K562 (cell line): ENCODE data around the gene OXSR1. TPM values are rescaled to one million over a fixed set of nuclear protein-coding genes. Genes with fewer than 3 reads are reported as not detected.

Experiments used
- CHD1 ChIP-seq: fragments of 200-600 bp; sonication (generic); IDR thresholded peaks from one replicate; pipeline ENCODE4 v1.6.1; 2012; ENCODE audit warnings: mild to moderate bottlenecking, moderate library complexity, low read length, inconsistent platforms
- COPS2 ChIP-seq: fragments of 450-650 bp; conservative IDR thresholded peaks from 2 replicates; pipeline ENCODE4 v1.6.1; 2016; ENCODE audit warnings: mild to moderate bottlenecking, moderate library complexity
- DPF2 ChIP-seq: fragments of 450-650 bp; IDR thresholded peaks from 2 replicates; pipeline ENCODE4 v1.6.1; 2016
- ELF1 ChIP-seq: fragments of 200-800 bp; sonication (Bioruptor generic); IDR thresholded peaks from 2 replicates; pipeline ENCODE4 v1.6.1; 2016; ENCODE audit warnings: missing genetic modification characterization, missing compliant biosample characterization
- JUN ChIP-seq, 2 experiments: sonication (generic) in 1 of 2; formaldehyde crosslinking in 1 of 2; IDR thresholded peaks; 2 replicates each; pipeline versions ENCODE4 v1.6.1 to v1.8.0; 2012 to 2022; ENCODE audit warnings: borderline replicate concordance in 2 of 2, mild to moderate bottlenecking in 2 of 2, improper control_type of control experiment in 1 of 2, low read depth in 1 of 2, low read length in 1 of 2, missing genetic modification reagents in 1 of 2
- KAT2B ChIP-seq: IDR thresholded peaks from one replicate; pipeline ENCODE4 v1.6.1; 2012; ENCODE audit warnings: low read depth, mild to moderate bottlenecking, control low read depth, inconsistent platforms, low read length, moderate library complexity
- KLF13 ChIP-seq: fragments of 450-650 bp; IDR thresholded peaks from 2 replicates; pipeline ENCODE4 v1.6.1; 2016; ENCODE audit warnings: missing genetic modification characterization, low read depth, mild to moderate bottlenecking, missing compliant biosample characterization, moderate library complexity, borderline replicate concordance
- PHF20 ChIP-seq: fragments of 450-650 bp; IDR thresholded peaks from 2 replicates; pipeline ENCODE4 v1.6.1; 2018; ENCODE audit not compliant: partially characterized antibody
- PYGO2 ChIP-seq: fragments of 450-650 bp; IDR thresholded peaks from 2 replicates; pipeline ENCODE4 v1.6.1; 2016; ENCODE audit warnings: mild to moderate bottlenecking, missing genetic modification characterization, moderate library complexity, missing compliant biosample characterization
- RAD51 ChIP-seq: fragments of 450-650 bp; IDR thresholded peaks from 2 replicates; pipeline ENCODE4 v1.7.1; 2016; ENCODE audit warnings: low read depth, mild to moderate bottlenecking, borderline replicate concordance
- RUNX1 ChIP-seq: sonication (generic); IDR thresholded peaks from 2 replicates; pipeline ENCODE4 v1.6.1; 2016; ENCODE audit warnings: antibody characterized with exemption, low read depth
- SAFB ChIP-seq: fragments of 200-400 bp; formaldehyde crosslinking; IDR thresholded peaks from 2 replicates; pipeline ENCODE4 v1.6.1; 2017; ENCODE audit warnings: low read depth, low read length, borderline replicate concordance
- SAFB2 ChIP-seq: fragments of 200-400 bp; formaldehyde crosslinking; IDR thresholded peaks from 2 replicates; pipeline ENCODE4 v1.6.1; 2018; ENCODE audit warnings: borderline replicate concordance, low read length, low read depth, moderate library complexity; ENCODE audit not compliant: severe bottlenecking
- SMARCA5 ChIP-seq: fragments of 450-650 bp; IDR thresholded peaks from 2 replicates; pipeline ENCODE4 v1.6.1; 2016
- XRCC4 ChIP-seq: IDR thresholded peaks from one replicate; pipeline ENCODE4 v1.6.1; 2011; ENCODE audit not compliant: insufficient read depth, insufficient read length; ENCODE audit errors: extremely low read depth
- ZNF766 ChIP-seq: fragments of 200-800 bp; sonication (Bioruptor generic); conservative IDR thresholded peaks from 2 replicates; pipeline ENCODE4 v1.6.1; 2016; ENCODE audit warnings: missing genetic modification characterization, missing compliant biosample characterization
- polyA plus RNA-seq, 8 experiments: library from polyadenylated mRNA; depleted of rRNA in 4 of 8; stranded (reverse) in 5 of 8; unstranded in 3 of 8; fragments of >200 nt; fragmentation: Nextera tagmentation in 2 of 8; fragmentation: Illumina TruSeq in 1 of 8; extraction: Ambion mirVana in 2 of 8; extraction: Trizol in 1 of 8; gene quantifications; 2 replicates each; pipeline versions ENCODE4 v1.2.1 to v1.2.3, GENCODE V29; 2011 to 2014; ENCODE audit warnings: inconsistent platforms in 1 of 8, missing spikeins in 1 of 8
- total RNA-seq, 7 experiments: library from RNA; depleted of rRNA in 6 of 7; stranded (reverse); fragments of >200 nt in 6 of 7; fragmentation: Illumina TruSeq in 2 of 7; extraction: Trizol in 2 of 7; gene quantifications; 2 replicates each; pipeline versions ENCODE4 v1.2.1 to v1.2.3, GENCODE V29; 2011 to 2021; ENCODE audit warnings: low replicate concordance in 1 of 7
- TF ChIP-seq, protein P1 (sequence below): fragments of 450-650 bp; IDR thresholded peaks from 2 replicates; pipeline ENCODE4 v1.6.1; 2017; ENCODE audit warnings: antibody characterized with exemption, mild to moderate bottlenecking
- TF ChIP-seq, protein P2 (sequence below): fragments of 150-350 bp; IDR thresholded peaks from 2 replicates; pipeline ENCODE4 v1.6.1; 2014; ENCODE audit warnings: low read depth, mild to moderate bottlenecking, low read length, borderline replicate concordance
- TF ChIP-seq, protein P3 (sequence below): fragments of 450-650 bp; IDR thresholded peaks from 2 replicates; pipeline ENCODE4 v1.6.1; 2016; ENCODE audit warnings: missing biosample characterization, missing genetic modification characterization

The OXSR1 gene
- total and polyA plus RNA-seq, 9 of the 15 experiments (the other 6 are each of a cell fraction or from before 2014, with no cell fraction given), result 15.7 to 87.6 (median 48.7) TPM

DNA sequence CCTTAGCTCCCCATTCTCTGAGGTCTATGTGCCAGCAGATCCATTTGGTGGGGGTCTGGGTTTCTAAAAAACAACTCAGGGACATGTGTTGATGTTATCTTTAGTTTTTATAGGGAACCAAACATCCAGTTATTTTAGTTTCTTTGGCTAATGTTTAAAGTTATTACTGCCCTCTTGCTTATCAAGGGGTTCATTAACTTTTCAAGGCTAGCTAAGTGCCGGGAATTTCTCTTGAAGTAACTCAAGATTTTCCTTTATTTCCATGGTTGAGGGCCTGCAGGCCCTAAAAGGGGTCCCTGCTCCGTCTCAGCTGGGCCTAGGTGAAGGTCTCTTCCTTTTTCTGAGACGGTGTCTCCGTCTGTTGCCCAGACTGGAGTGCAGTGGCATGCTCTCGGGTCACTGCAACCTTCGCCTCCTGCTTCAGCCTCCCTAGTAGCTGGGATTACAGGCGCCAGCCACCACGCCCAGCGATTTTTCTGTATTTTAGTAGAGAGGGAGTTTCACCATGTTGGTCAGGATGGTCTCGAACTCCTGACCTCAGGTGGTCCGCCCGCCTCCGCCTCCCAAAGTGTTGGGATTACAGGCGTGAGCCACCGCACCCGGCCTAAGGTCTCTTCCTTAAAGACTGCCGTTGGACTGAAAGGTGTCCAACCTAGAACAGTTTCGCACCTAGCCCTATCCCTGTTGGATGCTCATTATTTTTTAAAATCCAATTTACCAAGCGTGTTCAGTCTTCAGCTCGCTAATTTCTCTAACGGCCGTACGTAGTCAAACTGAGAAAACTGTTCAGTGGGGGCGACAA lies 1.3 kb upstream of the OXSR1 start (continued):
- TF ChIP-seq SAFB, result no peak
- TF ChIP-seq KLF13 (tag), result no peak
- TF ChIP-seq SMARCA5, result 0 out of 2 replicates have a peak, but pooled peaks have one; percentile 33
- no peak for TF ChIP-seq KAT2B
- 0 out of 2 replicates have a peak, but pooled peaks have one; percentile 12 for TF ChIP-seq DPF2
- TF ChIP-seq COPS2, result no peak
- TF ChIP-seq, protein P1, sequence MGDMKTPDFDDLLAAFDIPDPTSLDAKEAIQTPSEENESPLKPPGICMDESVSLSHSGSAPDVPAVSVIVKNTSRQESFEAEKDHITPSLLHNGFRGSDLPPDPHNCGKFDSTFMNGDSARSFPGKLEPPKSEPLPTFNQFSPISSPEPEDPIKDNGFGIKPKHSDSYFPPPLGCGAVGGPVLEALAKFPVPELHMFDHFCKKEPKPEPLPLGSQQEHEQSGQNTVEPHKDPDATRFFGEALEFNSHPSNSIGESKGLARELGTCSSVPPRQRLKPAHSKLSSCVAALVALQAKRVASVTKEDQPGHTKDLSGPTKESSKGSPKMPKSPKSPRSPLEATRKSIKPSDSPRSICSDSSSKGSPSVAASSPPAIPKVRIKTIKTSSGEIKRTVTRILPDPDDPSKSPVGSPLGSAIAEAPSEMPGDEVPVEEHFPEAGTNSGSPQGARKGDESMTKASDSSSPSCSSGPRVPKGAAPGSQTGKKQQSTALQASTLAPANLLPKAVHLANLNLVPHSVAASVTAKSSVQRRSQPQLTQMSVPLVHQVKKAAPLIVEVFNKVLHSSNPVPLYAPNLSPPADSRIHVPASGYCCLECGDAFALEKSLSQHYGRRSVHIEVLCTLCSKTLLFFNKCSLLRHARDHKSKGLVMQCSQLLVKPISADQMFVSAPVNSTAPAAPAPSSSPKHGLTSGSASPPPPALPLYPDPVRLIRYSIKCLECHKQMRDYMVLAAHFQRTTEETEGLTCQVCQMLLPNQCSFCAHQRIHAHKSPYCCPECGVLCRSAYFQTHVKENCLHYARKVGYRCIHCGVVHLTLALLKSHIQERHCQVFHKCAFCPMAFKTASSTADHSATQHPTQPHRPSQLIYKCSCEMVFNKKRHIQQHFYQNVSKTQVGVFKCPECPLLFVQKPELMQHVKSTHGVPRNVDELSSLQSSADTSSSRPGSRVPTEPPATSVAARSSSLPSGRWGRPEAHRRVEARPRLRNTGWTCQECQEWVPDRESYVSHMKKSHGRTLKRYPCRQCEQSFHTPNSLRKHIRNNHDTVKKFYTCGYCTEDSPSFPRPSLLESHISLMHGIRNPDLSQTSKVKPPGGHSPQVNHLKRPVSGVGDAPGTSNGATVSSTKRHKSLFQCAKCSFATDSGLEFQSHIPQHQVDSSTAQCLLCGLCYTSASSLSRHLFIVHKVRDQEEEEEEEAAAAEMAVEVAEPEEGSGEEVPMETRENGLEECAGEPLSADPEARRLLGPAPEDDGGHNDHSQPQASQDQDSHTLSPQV, result peak; percentile 38; the same call in 1 of the 2 replicates
- TF ChIP-seq PYGO2, result no peak
- no peak for TF ChIP-seq CHD1
- TF ChIP-seq SAFB2, result no peak
- TF ChIP-seq, protein P2, sequence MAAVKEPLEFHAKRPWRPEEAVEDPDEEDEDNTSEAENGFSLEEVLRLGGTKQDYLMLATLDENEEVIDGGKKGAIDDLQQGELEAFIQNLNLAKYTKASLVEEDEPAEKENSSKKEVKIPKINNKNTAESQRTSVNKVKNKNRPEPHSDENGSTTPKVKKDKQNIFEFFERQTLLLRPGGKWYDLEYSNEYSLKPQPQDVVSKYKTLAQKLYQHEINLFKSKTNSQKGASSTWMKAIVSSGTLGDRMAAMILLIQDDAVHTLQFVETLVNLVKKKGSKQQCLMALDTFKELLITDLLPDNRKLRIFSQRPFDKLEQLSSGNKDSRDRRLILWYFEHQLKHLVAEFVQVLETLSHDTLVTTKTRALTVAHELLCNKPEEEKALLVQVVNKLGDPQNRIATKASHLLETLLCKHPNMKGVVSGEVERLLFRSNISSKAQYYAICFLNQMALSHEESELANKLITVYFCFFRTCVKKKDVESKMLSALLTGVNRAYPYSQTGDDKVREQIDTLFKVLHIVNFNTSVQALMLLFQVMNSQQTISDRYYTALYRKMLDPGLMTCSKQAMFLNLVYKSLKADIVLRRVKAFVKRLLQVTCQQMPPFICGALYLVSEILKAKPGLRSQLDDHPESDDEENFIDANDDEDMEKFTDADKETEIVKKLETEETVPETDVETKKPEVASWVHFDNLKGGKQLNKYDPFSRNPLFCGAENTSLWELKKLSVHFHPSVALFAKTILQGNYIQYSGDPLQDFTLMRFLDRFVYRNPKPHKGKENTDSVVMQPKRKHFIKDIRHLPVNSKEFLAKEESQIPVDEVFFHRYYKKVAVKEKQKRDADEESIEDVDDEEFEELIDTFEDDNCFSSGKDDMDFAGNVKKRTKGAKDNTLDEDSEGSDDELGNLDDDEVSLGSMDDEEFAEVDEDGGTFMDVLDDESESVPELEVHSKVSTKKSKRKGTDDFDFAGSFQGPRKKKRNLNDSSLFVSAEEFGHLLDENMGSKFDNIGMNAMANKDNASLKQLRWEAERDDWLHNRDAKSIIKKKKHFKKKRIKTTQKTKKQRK, result no peak
- TF ChIP-seq JUN (IDR thresholded peaks at IDR 0.05; ENCODE audit: borderline replicate concordance, low read depth, low read length), result no peak
- 0 out of 2 replicates have a peak, but pooled peaks have one; percentile 51 for TF ChIP-seq JUN (CRISPR knock-in tag; IDR thresholded peaks at IDR 0.05; ENCODE audit: borderline replicate concordance)
- no peak for TF ChIP-seq RAD51
- TF ChIP-seq XRCC4, result no peak
- TF ChIP-seq PHF20, result peak; percentile 8
- TF ChIP-seq ELF1 (tag), result no peak
- TF ChIP-seq ZNF766 (CRISPR knock-in tag), result no peak
- TF ChIP-seq, protein P3, sequence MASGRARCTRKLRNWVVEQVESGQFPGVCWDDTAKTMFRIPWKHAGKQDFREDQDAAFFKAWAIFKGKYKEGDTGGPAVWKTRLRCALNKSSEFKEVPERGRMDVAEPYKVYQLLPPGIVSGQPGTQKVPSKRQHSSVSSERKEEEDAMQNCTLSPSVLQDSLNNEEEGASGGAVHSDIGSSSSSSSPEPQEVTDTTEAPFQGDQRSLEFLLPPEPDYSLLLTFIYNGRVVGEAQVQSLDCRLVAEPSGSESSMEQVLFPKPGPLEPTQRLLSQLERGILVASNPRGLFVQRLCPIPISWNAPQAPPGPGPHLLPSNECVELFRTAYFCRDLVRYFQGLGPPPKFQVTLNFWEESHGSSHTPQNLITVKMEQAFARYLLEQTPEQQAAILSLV, result no peak
- 0 out of 2 replicates have a peak, but pooled peaks have one; percentile 18 for TF ChIP-seq RUNX1
